ENCODE results near the gene B3GALT6.

Gene B3GALT6

GRCh38 chr1:1200876-1201810 is 30.9 kb upstream of the B3GALT6 start:
- DNase-seq (ENCODE audit: low read depth), result peak; percentile 91

- DNase-seq (ENCODE audit: low read depth), result no peak
Measured at GRCh38 chr1:1202831-1203560, 29.0 kb upstream of the B3GALT6 start.

GRCh38 chr1:1203561-1204424 is 28.2 kb upstream of the B3GALT6 start:
- DNase-seq (ENCODE audit: low read depth), result no peak

GRCh38 chr1:1204425-1204920 is 27.6 kb upstream of the B3GALT6 start:
- DNase-seq (ENCODE audit: low read depth), result no peak

GRCh38 chr1:1204998-1205768 is 26.9 kb upstream of the B3GALT6 start:
- no peak for DNase-seq (ENCODE audit: low read depth)

GRCh38 chr1:1205769-1206375 is 26.2 kb upstream of the B3GALT6 start:
- no peak for DNase-seq (ENCODE audit: low read depth)

- peak; percentile 47 for DNase-seq (ENCODE audit: low read depth)
Measured at GRCh38 chr1:1206376-1206965, 25.6 kb upstream of the B3GALT6 start, which contains the start of gene TNFRSF18. Gene TNFRSF18 (minus strand): TSS chr1:1206592. CDS start chr1:1206571, 21 bp downstream.

- no peak for DNase-seq (ENCODE audit: low read depth)
Measured at GRCh38 chr1:1206966-1207531, 25.0 kb upstream of the B3GALT6 start.

- DNase-seq (ENCODE audit: low read depth), result no peak
Measured at GRCh38 chr1:1207571-1207892, 24.5 kb upstream of the B3GALT6 start.

- DNase-seq (ENCODE audit: low read depth), result no peak
Measured at GRCh38 chr1:1208713-1209433, 23.2 kb upstream of the B3GALT6 start.

GRCh38 chr1:1210726-1211540 is 21.1 kb upstream of the B3GALT6 start:
- DNase-seq (ENCODE audit: low read depth), result no peak

- DNase-seq (ENCODE audit: low read depth), result peak; percentile 1
Measured at GRCh38 chr1:1211541-1212441, 20.2 kb upstream of the B3GALT6 start.

- no peak for DNase-seq (ENCODE audit: low read depth)
Measured at GRCh38 chr1:1212780-1213344, 19.2 kb upstream of the B3GALT6 start.

- peak; percentile 46 for DNase-seq (ENCODE audit: low read depth)
Measured at GRCh38 chr1:1213345-1214265, 18.4 kb upstream of the B3GALT6 start, which contains the start of gene TNFRSF4. Gene TNFRSF4 (minus strand): TSS chr1:1214153. CDS start chr1:1214127, 26 bp downstream.

GRCh38 chr1:1215080-1215676 is 16.9 kb upstream of the B3GALT6 start:
- peak; percentile 48 for DNase-seq (ENCODE audit: low read depth)
